HG03103 (cell line): ENCODE results near the gene FZR1.

Source experiments
- ATAC-seq: cut with Tn5 transposase; IDR thresholded peaks from one replicate; pipeline ENCODE4 v1.9.1; 2021; ENCODE audit warnings: low read depth; ENCODE audit not compliant: unreplicated experiment

The FZR1 gene

GRCh38 chr19:3585301-3586126 is 79.4 kb downstream of the FZR1 start, which contains the start of gene GIPC3:
Gene GIPC3 (plus strand): TSS chr19:3585478. CDS start chr19:3585598, 120 bp downstream.
- no peak for ATAC-seq

- ATAC-seq = no peak
These were observed 80.1 kb downstream of the FZR1 start for GRCh38 chr19:3586127-3586626.

- no peak for ATAC-seq
These were observed 80.7 kb downstream of the FZR1 start for GRCh38 chr19:3586707-3587346.
